ENCODE data around the gene ADNP. TPM values are rescaled to one million over a fixed set of nuclear protein-coding genes. Genes with fewer than 3 reads are reported as not detected.

Gene ADNP
- total RNA-seq, 1 experiment from 2014 or later, result 106 TPM

DNA sequence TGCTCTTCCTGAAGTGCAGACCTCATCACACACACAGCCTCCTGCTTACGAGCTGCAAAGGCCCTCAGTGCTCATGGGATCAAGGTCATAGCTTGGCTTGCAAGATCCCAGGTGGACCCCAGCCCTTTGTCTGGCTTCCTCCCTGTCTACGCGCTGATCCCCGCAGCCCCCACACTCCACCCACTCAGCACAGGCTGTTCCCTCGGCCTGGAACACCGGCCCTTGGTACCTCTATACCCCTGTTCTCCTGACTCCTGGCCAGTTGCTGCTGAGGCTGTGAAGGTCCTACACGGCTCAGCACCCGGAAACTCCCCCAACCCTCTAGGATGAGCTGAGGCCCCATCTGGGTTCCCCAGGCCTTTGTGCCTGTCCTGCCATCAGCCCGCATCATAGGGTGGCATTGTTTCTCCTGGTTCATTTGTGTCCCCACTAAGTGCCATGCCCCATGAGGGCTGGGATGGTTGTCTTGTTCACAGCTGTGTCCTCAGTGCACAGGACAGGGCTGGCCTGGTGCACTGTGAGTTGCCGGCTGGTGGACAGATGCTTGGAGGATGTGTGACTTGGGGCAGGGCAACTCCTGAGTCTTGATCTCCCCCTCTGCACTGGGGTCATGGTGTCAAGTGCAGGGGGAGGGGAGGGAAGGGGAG is 57.0 kb downstream of the ADNP start (continued):
- TF ChIP-seq, protein P1, sequence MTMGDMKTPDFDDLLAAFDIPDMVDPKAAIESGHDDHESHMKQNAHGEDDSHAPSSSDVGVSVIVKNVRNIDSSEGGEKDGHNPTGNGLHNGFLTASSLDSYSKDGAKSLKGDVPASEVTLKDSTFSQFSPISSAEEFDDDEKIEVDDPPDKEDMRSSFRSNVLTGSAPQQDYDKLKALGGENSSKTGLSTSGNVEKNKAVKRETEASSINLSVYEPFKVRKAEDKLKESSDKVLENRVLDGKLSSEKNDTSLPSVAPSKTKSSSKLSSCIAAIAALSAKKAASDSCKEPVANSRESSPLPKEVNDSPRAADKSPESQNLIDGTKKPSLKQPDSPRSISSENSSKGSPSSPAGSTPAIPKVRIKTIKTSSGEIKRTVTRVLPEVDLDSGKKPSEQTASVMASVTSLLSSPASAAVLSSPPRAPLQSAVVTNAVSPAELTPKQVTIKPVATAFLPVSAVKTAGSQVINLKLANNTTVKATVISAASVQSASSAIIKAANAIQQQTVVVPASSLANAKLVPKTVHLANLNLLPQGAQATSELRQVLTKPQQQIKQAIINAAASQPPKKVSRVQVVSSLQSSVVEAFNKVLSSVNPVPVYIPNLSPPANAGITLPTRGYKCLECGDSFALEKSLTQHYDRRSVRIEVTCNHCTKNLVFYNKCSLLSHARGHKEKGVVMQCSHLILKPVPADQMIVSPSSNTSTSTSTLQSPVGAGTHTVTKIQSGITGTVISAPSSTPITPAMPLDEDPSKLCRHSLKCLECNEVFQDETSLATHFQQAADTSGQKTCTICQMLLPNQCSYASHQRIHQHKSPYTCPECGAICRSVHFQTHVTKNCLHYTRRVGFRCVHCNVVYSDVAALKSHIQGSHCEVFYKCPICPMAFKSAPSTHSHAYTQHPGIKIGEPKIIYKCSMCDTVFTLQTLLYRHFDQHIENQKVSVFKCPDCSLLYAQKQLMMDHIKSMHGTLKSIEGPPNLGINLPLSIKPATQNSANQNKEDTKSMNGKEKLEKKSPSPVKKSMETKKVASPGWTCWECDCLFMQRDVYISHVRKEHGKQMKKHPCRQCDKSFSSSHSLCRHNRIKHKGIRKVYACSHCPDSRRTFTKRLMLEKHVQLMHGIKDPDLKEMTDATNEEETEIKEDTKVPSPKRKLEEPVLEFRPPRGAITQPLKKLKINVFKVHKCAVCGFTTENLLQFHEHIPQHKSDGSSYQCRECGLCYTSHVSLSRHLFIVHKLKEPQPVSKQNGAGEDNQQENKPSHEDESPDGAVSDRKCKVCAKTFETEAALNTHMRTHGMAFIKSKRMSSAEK (CRISPR knock-in tag; IDR thresholded peaks at IDR 0.05; ENCODE audit: borderline replicate concordance), result no peak
- TF ChIP-seq, protein P2, sequence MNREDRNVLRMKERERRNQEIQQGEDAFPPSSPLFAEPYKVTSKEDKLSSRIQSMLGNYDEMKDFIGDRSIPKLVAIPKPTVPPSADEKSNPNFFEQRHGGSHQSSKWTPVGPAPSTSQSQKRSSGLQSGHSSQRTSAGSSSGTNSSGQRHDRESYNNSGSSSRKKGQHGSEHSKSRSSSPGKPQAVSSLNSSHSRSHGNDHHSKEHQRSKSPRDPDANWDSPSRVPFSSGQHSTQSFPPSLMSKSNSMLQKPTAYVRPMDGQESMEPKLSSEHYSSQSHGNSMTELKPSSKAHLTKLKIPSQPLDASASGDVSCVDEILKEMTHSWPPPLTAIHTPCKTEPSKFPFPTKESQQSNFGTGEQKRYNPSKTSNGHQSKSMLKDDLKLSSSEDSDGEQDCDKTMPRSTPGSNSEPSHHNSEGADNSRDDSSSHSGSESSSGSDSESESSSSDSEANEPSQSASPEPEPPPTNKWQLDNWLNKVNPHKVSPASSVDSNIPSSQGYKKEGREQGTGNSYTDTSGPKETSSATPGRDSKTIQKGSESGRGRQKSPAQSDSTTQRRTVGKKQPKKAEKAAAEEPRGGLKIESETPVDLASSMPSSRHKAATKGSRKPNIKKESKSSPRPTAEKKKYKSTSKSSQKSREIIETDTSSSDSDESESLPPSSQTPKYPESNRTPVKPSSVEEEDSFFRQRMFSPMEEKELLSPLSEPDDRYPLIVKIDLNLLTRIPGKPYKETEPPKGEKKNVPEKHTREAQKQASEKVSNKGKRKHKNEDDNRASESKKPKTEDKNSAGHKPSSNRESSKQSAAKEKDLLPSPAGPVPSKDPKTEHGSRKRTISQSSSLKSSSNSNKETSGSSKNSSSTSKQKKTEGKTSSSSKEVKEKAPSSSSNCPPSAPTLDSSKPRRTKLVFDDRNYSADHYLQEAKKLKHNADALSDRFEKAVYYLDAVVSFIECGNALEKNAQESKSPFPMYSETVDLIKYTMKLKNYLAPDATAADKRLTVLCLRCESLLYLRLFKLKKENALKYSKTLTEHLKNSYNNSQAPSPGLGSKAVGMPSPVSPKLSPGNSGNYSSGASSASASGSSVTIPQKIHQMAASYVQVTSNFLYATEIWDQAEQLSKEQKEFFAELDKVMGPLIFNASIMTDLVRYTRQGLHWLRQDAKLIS (CRISPR knock-in tag; IDR thresholded peaks at IDR 0.05; ENCODE audit: borderline replicate concordance), result no peak
- no peak for TF ChIP-seq E2F5 (CRISPR knock-in tag; IDR thresholded peaks at IDR 0.05)
- no peak for TF ChIP-seq TEAD1 (CRISPR knock-in tag; IDR thresholded peaks at IDR 0.05)
- no peak for TF ChIP-seq ZNF512 (CRISPR knock-in tag; IDR thresholded peaks at IDR 0.05; ENCODE audit: borderline replicate concordance)
- TF ChIP-seq ZNF263 (CRISPR knock-in tag; IDR thresholded peaks at IDR 0.05; ENCODE audit: low read depth), result no peak
- TF ChIP-seq FOXK1 (CRISPR knock-in tag; IDR thresholded peaks at IDR 0.05), result no peak

GRCh38 chr20:50873585-50873984 is 57.7 kb downstream of the ADNP start:
- H3K9me3 Mint-ChIP-seq, result no peaks in the 10 kb centered on the region
- H3K27ac Mint-ChIP-seq, result peak overlapping the region; percentile 46; the same call in 1 of the 2 replicates
- no peak for DNase-seq (ENCODE audit: low spot score)
- ChIA-PET POLR2A (no interaction called here), CTCF (interaction anchor here (1.2 kb wide), 1 partner anchor 80 kb away, joined by 4 read pairs; no protein-coding TSS in a partner anchor)
- H3K27me3 Mint-ChIP-seq (ENCODE audit: low read depth), result no peaks in the 10 kb centered on the region
- H3K4me1 Mint-ChIP-seq, result peaks cover 43% of the 10 kb centered on the region
- no peak overlapping the region for H3K4me3 Mint-ChIP-seq
- no peak for ATAC-seq
- peaks cover 15% of the 10 kb centered on the region for H3K36me3 Mint-ChIP-seq
- TF ChIP-seq ELF4 (CRISPR knock-in tag; IDR thresholded peaks at IDR 0.05; ENCODE audit: low read depth) (no peak), HMGA2 (CRISPR knock-in tag; IDR thresholded peaks at IDR 0.05) (no peak), FOXP1 (CRISPR knock-in tag; IDR thresholded peaks at IDR 0.05; ENCODE audit: borderline replicate concordance) (no peak), ZSCAN18 (CRISPR knock-in tag; IDR thresholded peaks at IDR 0.05) (no peak), USF2 (CRISPR knock-in tag; IDR thresholded peaks at IDR 0.05) (no peak), MAX (CRISPR knock-in tag; IDR thresholded peaks at IDR 0.05) (no peak), JUN (CRISPR knock-in tag; IDR thresholded peaks at IDR 0.05) (no peak), PRDM15 (CRISPR knock-in tag; IDR thresholded peaks at IDR 0.05) (no peak)
